Measurements from ENCODE around the gene SNX24. TPM values are rescaled to one million over a fixed set of nuclear protein-coding genes. Genes with fewer than 3 reads are reported as not detected.

Gene SNX24
- total and polyA plus RNA-seq, 9 of the 15 experiments (the other 6 are each of a cell fraction or from before 2014, with no cell fraction given): 5.3 to 10.1 (median 7.9) TPM

DNA sequence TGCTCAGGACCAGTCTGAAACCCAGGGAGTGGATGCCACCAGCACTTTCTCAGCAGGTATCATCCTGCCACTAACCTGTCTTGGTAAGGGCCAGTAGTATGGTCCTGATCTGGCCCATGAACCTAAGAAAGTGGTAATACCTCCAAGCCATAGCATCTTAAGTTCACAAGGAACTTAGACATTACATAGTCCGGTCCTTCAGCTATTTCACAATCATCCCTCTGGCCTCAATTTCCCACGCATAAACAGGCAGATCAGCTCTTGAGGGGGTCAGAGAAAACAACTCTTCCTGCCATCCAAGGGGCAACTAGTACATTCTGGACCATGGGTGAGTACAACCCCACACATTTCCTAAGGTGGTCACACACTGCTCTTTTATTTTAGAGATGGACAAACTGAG is 102.9 kb downstream of the SNX24 start:
- no peak overlapping the region for H3K4me2 ChIP-seq (ENCODE audit: insufficient read depth, low read length)
- ChIA-PET POLR2A (no interaction called here), CTCF (ENCODE audit: low intra/inter-chr PET ratio) (no interaction called here)
- WGBS (ENCODE audit: insufficient coverage, low coverage, missing lambda C conversion rate): 38% methylated on average over 2 of the region's 2 CpGs
- H4K20me1 ChIP-seq (replicated peaks; ENCODE audit: control insufficient read depth, insufficient read depth, low read length): no peaks in the 10 kb centered on the region
- no peak overlapping the region for H2AFZ ChIP-seq (ENCODE audit: low read depth, low read length)
- H3K9ac ChIP-seq (ENCODE audit: insufficient read depth in 1 of 2, low read depth in 2 of 2, low read length in 2 of 2): no peak overlapping the region
- DNase-seq (ENCODE audit: extremely low read depth in 1 of 4, low spot score in 3 of 4) (no peak), FAIRE-seq (no peak), ATAC-seq (no peak)
- H3K79me2 ChIP-seq (ENCODE audit: control insufficient read depth, insufficient read depth, low read length): no peaks in the 10 kb centered on the region
- in situ Hi-C loops (cut with MboI) (no loop called here), intact Hi-C loops (cut with micrococcal nuclease) (no loop called here)
- H3K9me3 ChIP-seq (replicated peaks; ENCODE audit: control insufficient read depth, insufficient read depth, low read depth, low read length): no peaks in the 10 kb centered on the region
- H3K27ac ChIP-seq (ENCODE audit: extremely low read depth, low read depth, low read length): no peak overlapping the region
- BruUV-seq (replicated peaks): no TSS peak
- H3K4me3 ChIP-seq: no peak overlapping the region
- no peaks in the 10 kb centered on the region for H3K9me1 ChIP-seq (ENCODE audit: control insufficient read depth, insufficient read depth, low read length)
- H3K27me3 ChIP-seq (ENCODE audit: control insufficient read depth in 2 of 2, insufficient read depth in 2 of 2, low read length in 2 of 2): peaks cover 0 to 3% of the 10 kb centered on the region in 2 experiments; a peak in 1 of 5 replicates
- H3K4me1 ChIP-seq (replicated peaks in 1 of 2; ENCODE audit: control insufficient read depth in 2 of 2, insufficient read depth in 2 of 2, low read length in 2 of 2): peaks cover 0 to 2% of the 10 kb centered on the region in 2 experiments; a peak in 2 of 5 replicates
- H3K36me3 ChIP-seq (ENCODE audit: control insufficient read depth, insufficient read depth, low read length): no peaks in the 10 kb centered on the region
- TF ChIP-seq, protein P1, sequence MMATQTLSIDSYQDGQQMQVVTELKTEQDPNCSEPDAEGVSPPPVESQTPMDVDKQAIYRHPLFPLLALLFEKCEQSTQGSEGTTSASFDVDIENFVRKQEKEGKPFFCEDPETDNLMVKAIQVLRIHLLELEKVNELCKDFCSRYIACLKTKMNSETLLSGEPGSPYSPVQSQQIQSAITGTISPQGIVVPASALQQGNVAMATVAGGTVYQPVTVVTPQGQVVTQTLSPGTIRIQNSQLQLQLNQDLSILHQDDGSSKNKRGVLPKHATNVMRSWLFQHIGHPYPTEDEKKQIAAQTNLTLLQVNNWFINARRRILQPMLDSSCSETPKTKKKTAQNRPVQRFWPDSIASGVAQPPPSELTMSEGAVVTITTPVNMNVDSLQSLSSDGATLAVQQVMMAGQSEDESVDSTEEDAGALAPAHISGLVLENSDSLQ (IDR thresholded peaks at IDR 0.05): no peak
- TF ChIP-seq, protein P2, sequence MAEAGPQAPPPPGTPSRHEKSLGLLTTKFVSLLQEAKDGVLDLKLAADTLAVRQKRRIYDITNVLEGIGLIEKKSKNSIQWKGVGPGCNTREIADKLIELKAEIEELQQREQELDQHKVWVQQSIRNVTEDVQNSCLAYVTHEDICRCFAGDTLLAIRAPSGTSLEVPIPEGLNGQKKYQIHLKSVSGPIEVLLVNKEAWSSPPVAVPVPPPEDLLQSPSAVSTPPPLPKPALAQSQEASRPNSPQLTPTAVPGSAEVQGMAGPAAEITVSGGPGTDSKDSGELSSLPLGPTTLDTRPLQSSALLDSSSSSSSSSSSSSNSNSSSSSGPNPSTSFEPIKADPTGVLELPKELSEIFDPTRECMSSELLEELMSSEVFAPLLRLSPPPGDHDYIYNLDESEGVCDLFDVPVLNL (CRISPR knock-in tag; IDR thresholded peaks at IDR 0.05; ENCODE audit: low read depth): no peak
- TF ChIP-seq TOE1 (IDR thresholded peaks at IDR 0.05; ENCODE audit: borderline replicate concordance) (no peak), TOE1 (CRISPR knock-in tag; IDR thresholded peaks at IDR 0.05; ENCODE audit: borderline replicate concordance, low read depth) (no peak), MTA3 (IDR thresholded peaks at IDR 0.05; ENCODE audit: borderline replicate concordance) (no peak), GABPB2 (CRISPR knock-in tag; conservative IDR thresholded peaks at IDR 0.05) (no peak), FOXP1 (CRISPR knock-in tag; IDR thresholded peaks at IDR 0.05) (no peak), PHB (CRISPR knock-in tag; IDR thresholded peaks at IDR 0.05) (no peak), U2AF1 (optimal IDR thresholded peaks at IDR 0.05; ENCODE audit: low read depth, low read length) (no peak)
- TF ChIP-seq, protein P3, sequence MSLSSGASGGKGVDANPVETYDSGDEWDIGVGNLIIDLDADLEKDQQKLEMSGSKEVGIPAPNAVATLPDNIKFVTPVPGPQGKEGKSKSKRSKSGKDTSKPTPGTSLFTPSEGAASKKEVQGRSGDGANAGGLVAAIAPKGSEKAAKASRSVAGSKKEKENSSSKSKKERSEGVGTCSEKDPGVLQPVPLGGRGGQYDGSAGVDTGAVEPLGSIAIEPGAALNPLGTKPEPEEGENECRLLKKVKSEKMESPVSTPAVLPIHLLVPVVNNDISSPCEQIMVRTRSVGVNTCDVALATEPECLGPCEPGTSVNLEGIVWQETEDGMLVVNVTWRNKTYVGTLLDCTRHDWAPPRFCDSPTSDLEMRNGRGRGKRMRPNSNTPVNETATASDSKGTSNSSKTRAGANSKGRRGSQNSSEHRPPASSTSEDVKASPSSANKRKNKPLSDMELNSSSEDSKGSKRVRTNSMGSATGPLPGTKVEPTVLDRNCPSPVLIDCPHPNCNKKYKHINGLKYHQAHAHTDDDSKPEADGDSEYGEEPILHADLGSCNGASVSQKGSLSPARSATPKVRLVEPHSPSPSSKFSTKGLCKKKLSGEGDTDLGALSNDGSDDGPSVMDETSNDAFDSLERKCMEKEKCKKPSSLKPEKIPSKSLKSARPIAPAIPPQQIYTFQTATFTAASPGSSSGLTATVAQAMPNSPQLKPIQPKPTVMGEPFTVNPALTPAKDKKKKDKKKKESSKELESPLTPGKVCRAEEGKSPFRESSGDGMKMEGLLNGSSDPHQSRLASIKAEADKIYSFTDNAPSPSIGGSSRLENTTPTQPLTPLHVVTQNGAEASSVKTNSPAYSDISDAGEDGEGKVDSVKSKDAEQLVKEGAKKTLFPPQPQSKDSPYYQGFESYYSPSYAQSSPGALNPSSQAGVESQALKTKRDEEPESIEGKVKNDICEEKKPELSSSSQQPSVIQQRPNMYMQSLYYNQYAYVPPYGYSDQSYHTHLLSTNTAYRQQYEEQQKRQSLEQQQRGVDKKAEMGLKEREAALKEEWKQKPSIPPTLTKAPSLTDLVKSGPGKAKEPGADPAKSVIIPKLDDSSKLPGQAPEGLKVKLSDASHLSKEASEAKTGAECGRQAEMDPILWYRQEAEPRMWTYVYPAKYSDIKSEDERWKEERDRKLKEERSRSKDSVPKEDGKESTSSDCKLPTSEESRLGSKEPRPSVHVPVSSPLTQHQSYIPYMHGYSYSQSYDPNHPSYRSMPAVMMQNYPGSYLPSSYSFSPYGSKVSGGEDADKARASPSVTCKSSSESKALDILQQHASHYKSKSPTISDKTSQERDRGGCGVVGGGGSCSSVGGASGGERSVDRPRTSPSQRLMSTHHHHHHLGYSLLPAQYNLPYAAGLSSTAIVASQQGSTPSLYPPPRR (CRISPR knock-in tag; IDR thresholded peaks at IDR 0.05; ENCODE audit: borderline replicate concordance): no peak
- TF ChIP-seq, protein P4, sequence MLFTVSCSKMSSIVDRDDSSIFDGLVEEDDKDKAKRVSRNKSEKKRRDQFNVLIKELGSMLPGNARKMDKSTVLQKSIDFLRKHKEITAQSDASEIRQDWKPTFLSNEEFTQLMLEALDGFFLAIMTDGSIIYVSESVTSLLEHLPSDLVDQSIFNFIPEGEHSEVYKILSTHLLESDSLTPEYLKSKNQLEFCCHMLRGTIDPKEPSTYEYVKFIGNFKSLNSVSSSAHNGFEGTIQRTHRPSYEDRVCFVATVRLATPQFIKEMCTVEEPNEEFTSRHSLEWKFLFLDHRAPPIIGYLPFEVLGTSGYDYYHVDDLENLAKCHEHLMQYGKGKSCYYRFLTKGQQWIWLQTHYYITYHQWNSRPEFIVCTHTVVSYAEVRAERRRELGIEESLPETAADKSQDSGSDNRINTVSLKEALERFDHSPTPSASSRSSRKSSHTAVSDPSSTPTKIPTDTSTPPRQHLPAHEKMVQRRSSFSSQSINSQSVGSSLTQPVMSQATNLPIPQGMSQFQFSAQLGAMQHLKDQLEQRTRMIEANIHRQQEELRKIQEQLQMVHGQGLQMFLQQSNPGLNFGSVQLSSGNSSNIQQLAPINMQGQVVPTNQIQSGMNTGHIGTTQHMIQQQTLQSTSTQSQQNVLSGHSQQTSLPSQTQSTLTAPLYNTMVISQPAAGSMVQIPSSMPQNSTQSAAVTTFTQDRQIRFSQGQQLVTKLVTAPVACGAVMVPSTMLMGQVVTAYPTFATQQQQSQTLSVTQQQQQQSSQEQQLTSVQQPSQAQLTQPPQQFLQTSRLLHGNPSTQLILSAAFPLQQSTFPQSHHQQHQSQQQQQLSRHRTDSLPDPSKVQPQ (CRISPR knock-in tag; IDR thresholded peaks at IDR 0.05; ENCODE audit: borderline replicate concordance): no peak
